ENCODE measurements around the gene CETN1. TPM values are rescaled to one million over a fixed set of nuclear protein-coding genes. Genes with fewer than 3 reads are reported as not detected.

Gene CETN1
- total RNA-seq, 1 donor from 2014 or later = not detected

- DNase-seq = no peak
Observed at GRCh38 chr18:577643-578375, 2.4 kb upstream of the CETN1 start.

- DNase-seq = no peak
Observed at GRCh38 chr18:579238-579637, 942 bp upstream of the CETN1 start.

GRCh38 chr18:581096-581495 is 916 bp downstream of the CETN1 start:
- no peak for DNase-seq

- no peak for DNase-seq
Observed at GRCh38 chr18:582465-582864, 2.3 kb downstream of the CETN1 start.

- DNase-seq = no peak
Observed at GRCh38 chr18:595068-595467, 14.9 kb downstream of the CETN1 start.

GRCh38 chr18:595571-595970 is 15.4 kb downstream of the CETN1 start:
- DNase-seq = no peak

- DNase-seq = no peak
Observed at GRCh38 chr18:596288-596881, 16.2 kb downstream of the CETN1 start.

DNA sequence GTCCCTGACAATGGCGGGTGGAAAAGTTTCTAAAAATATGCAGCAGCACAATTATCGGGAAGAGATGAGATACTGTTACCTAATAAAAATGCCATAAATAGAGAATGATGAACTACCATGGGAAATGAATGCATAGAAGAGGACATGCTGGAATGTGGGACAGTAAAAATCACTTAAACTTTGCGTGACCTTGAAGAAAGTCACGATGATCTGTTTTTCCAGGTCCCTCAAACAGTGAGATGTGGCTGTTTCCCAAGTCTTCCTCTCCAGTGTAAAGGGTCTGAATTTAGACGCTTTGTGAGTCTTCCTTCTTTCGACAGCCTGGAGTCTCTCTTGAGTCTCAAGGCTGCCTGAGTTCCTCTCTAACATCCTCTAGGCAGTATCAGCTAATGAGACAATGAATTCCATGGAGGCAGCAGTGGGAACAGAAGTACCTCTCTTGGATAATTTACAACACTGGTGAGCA is 18.0 kb downstream of the CETN1 start:
- no peak for DNase-seq

GRCh38 chr18:600107-600506 is 19.9 kb downstream of the CETN1 start:
- no peak for DNase-seq

DNA sequence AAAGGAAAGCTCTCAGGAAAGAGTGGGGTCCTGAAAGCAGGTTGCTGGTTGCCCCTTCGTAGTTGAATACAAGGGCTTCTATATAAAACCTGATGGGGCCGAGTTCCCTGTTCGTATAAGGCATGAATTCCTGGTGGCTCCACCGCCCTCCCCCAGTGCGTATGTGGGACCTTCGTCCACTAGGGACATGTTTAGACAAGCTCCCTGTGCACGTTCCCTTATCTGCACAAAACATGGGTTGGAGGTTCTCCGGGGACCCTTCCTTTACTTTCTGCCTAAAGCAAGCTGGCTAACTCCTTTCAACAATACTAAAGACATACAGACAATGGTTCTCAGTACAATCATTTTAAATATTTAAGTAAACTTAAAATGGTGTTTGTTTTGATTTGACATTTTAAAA is 24.6 kb downstream of the CETN1 start:
- DNase-seq = no peak

DNA sequence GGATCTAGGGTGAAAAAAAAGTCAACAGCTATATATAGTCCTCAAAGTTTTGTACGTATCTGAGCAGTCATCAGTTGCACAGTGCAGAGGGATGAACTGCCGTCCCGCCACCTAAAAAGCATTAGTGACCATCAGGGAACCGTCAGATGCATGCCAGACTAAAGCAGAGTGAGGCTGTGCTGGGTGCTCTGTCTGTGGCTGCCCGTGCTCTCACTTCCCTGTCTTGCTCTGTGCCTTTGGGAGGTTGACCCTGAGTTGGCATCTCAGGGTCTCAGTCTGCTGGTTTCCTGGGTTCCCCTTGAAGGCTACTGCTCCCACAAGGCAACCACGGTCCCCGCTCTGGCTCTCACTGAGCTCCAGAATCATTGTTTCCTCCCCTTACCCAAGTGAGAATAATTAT is 27.8 kb downstream of the CETN1 start:
- no peak for DNase-seq

DNA sequence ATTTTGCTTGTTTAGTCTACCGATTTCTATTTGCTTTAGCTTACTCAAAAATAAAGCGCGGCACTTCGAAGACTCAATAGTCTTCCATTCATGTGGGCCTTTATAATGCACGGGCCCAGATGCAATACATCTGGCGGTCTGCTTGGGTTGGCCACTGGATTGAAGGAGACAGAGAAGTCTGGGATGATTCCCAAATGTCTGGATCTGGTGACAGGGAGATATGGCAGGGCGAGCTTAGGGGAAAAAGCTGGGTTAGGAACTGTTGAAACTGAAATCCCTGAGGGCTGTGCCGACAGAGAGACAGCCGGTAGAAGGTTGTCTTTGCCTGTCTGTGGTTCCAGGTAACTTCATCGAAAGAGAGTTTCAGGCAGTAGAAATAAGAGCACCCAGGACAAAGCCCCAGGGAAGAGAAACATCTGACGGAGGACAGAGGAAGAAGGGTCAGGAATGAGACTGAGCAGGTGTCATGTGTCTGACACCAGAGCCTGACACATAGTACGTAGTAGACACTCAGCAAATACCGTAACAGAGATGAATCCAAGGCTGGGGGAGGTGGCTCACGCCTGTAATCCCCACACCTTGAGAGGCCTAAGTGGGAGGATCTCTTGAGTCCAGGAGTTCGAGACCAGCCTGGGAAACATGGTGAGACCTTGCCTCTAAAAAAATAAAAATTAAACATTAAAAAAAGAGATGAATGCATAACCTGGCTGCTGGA is 30.2 kb downstream of the CETN1 start:
- DNase-seq = no peak

DNA sequence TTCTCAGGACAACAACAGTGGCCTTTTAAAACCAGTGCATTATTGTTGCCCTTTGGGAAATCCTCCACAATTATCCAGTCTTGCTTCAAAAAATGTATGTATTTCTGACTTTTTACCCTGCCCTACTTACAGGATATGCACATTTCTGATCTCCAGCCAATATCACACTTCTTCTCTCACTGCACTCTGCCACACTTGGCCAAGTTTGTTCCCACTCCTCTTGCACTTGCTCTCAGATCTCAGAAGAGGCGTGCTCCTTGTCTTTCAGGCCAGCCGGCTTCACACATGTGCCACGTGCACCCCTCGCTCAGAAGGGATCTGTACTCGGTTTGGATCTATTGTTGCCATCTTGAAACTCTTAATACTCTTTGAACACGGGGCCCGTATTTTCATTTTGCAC is 32.0 kb downstream of the CETN1 start:
- no peak for DNase-seq

- no peak for DNase-seq
Observed at GRCh38 chr18:614193-614592, 34.0 kb downstream of the CETN1 start.

- DNase-seq = no peak
Observed at GRCh38 chr18:615092-615521, 34.9 kb downstream of the CETN1 start.

DNA sequence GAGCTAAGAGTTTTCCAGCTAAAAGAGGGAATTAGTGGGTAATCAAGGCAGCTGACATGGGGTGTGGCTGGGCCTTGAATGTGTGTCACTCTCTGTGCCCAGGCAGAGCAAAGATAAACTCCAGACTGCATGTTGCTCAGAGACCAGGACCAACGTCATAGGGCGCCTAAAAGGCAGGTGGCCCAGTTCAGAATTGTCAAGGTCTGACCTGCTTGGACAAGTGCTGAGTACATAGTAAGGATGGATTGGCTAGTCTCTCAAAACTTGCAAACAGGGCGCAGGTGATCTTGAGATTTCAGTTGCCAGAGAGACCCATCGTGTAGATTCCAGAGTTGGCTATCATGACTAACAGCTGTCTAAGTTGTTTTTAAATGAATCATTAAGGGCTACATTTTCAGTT is 35.6 kb downstream of the CETN1 start:
- DNase-seq = no peak

GRCh38 chr18:616380-616995 is 36.3 kb downstream of the CETN1 start:
- DNase-seq = no peak

- DNase-seq = no peak
Observed at GRCh38 chr18:617970-618504, 37.9 kb downstream of the CETN1 start.

DNA sequence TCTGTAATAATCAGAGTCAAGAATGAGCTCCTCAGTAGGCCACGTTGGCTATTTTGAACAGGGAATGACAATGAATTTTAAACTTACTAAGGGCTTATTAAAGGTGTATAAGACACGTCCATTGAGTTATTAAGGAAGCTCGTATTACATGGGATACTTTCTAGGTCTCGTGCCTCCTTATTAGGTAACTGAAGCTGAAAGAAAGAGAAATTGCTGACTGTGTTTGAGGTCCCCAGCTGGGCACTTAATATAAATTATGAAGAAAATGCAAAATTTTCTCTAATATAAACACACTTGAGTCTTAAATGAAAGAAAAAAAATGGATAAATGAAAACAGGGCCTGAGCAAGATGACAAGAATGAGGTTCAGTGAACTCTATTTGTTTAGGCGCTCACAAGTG is 38.4 kb downstream of the CETN1 start:
- no peak for DNase-seq

DNA sequence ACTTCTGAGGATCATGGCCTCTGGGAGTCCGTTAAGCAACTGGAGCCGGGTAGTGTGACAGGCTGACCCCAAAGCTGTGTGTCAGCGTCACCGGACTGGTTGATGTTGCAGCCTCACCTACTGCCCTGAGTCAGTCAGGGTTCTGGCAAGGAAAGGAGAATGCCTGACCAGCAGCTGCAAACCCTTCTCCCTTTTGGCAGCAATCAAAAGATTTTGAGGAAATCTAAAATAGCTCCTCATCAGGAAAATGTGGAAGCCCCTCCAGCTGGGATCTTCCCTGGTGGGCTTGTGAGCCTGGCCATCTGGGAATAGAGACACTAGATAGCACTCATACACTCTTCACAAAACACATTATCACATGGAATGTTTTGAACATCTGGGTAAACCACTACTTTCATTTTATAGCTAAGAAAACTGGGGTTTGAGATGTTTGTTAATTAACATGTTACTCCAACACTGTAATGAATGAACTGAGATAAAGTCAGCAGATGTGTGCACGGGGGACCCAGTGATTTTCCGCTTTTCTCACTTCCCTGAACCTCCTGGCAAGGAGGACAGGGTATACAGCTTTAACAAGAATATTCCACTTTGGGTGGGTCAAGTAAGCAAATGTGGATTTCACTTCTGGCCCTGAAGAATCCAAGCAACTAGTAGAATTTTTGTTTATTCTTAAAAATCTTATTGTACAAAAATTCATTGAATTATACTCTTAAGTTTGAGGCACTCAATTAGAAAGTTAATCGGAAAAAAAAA is 41.3 kb downstream of the CETN1 start:
- no peak for DNase-seq

GRCh38 chr18:622289-622688 is 42.1 kb downstream of the CETN1 start:
- DNase-seq = no peak
